IPS DF 19.7 (cell line): ENCODE measurements around the gene CCDC18.
"Not testable (repeated sequence)": the region's sequence is repeated elsewhere in the genome, so short reads cannot be mapped to it uniquely, and the experiment has no call there.

Experiments used
- DNase-seq: peaks from one replicate; pipeline ENCODE4 v3.0.0-alpha.2; 2013; ENCODE audit warnings: low read depth, low spot score

Gene CCDC18

GRCh38 chr1:93180723-93181613, at the start of gene CCDC18:
Gene CCDC18, plus strand, starts transcription at chr1:93180724. Its CDS starts 2,638 bp downstream, at chr1:93183362.
- DNase-seq, result no peak

DNA sequence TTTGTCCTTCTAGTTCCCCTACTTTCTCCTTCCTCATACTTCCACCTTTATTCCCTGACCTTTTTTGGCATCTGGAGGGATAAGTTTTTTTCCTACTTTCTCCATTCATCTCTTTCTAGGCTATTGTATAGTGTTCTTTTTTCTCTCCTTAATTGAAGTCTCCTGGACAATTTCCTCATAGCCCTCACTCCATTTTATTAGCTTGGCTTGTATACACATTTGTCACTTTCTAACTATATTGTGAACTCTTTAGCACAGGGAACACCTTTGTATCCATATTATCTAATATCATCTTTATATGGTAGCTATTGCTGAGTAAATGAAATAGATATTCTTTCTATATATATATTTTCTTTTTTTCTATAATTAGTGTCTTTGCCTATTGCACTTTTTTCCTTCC, 47.9 kb upstream of the CCDC18 start:
- DNase-seq, result no peak

- DNase-seq, result no peak
Observed at GRCh38 chr1:93136445-93136844, 44.1 kb upstream of the CCDC18 start.

DNA sequence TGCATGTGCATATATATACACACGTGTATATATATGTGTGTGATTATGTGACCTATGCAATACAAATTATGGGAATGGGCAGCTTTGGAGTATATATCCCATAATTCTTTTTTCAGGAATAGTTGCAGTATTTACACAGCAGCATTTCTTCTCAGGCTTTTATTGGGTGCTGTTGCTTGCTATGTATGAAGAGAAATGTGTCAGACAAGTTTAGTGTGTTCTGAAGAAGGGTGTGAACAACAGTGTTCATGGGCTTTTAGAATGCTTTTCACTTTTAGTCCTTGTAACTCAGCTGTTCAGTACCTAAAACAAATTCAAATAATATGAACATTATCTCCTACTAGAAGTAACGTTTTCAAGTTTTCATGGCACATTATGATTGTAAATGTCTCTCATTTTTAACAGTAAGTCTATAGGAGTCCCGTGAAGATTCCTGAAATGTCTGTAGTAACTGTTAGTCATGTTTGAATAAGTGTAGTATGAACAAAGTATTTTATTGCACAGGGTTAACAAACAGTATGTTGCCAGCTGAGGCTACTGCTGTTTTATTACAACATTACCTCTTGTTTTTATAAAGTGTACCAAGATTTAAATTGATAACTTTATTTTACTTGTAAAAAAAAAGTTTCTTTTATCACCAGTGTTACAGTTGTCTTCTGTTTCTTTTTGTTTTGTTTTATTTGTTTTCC, 42.8 kb upstream of the CCDC18 start:
- no peak for DNase-seq

GRCh38 chr1:93140106-93140505, 40.4 kb upstream of the CCDC18 start:
- no peak for DNase-seq

DNA sequence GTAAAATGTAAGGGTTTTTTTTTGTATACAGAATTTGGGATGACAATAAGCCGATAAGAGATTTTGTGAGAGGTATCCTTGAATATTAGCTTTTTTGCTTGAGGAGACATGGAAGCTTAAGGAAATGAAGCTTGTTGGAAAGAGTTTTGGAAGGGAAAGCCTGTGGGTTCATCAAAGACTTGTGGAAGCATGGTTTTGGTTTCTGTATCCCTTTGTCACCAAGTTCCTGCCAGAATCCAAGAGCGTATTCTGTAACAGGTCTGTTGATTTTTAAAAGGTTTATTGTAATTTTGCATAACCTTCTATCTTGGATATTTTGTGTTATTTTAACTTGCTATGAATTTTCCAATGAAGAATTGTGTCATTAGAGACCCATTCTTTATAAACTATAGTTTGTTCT, 38.4 kb upstream of the CCDC18 start:
- no peak for DNase-seq

- DNase-seq, result no peak
Observed at GRCh38 chr1:93143136-93143535, 37.4 kb upstream of the CCDC18 start.

DNA sequence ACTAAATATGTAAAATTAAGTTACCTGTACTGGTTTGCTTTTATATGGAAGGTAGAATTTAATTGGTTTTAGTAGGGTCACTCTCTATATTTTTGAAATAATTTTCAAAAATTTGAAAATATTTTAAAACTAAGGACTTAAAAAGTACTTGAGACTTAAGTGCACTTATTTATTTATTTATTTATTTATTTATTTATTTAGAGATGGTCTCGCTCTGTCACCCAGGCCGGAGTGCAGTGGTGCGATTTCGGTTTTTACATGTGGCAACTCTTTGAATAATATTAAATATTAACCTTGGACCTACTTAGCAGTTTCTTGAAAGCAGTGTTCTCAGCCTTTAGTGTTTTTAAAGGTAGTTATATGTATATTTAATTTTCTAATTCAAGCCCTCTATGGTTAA, 36.8 kb upstream of the CCDC18 start:
- DNase-seq, result no peak

DNA sequence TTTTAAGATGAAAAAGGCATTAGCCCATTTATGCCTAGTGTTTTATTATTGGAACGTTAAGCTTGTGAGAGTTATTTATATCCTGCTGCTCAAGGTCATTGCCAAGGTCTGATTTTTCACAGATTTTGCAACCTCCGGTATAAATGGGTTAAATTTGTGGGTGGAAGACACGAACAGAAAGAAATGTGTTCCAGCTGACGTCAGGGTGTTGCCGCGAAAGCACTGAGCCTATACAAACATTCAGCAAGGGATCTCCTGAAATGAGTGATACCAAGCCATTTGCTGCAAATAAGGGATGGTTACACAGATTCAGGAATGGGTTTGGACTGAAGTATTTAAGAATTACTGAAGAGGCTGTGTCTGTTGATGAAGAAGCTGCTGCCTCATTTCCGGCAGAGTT, 32.5 kb upstream of the CCDC18 start:
- DNase-seq, result no peak

- DNase-seq, result no peak
Observed at GRCh38 chr1:93150729-93151128, 29.8 kb upstream of the CCDC18 start.

DNA sequence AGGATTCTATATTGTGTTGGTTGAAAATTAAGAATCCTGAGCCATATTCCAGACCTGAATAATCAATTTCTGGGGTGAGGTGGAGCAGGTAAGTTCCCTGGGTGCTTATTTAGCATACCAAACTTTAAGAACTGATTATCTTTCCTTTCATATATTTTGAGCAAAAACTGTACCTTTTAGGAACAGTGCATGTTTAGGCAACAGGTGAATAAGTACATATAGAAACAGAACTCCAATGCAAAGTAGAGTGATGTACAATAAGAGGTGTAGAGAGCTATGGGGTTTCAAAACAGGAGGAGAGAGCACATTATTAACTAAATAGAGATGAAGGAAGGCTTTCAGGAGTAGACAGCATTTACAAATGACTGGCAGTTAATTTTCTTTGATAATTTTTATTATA, 29.1 kb upstream of the CCDC18 start:
- DNase-seq, result no peak

- no peak for DNase-seq
Observed at GRCh38 chr1:93152835-93153234, 27.7 kb upstream of the CCDC18 start.

- DNase-seq, result no peak
Observed at GRCh38 chr1:93154898-93155297, 25.6 kb upstream of the CCDC18 start.

GRCh38 chr1:93155335-93155734, 25.2 kb upstream of the CCDC18 start:
- no peak for DNase-seq

DNA sequence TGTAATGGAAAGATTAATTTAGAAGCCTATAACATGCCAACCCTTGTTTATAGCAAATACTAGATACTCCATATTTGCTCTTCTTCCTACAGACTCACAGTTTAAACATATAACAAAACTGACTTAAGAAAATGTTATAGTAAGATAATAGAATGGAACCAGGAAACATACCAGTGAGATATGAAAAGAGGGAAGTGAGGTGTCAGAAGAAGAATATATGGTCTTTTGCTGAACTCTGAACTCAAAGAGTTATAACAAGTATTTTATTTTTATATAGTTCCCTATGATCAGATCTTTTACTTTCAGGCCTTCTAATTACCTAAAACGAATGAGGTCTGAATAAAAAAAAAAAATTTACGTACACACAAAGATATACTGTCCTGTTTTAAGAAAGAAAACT, 21.2 kb upstream of the CCDC18 start:
- no peak for DNase-seq

DNA sequence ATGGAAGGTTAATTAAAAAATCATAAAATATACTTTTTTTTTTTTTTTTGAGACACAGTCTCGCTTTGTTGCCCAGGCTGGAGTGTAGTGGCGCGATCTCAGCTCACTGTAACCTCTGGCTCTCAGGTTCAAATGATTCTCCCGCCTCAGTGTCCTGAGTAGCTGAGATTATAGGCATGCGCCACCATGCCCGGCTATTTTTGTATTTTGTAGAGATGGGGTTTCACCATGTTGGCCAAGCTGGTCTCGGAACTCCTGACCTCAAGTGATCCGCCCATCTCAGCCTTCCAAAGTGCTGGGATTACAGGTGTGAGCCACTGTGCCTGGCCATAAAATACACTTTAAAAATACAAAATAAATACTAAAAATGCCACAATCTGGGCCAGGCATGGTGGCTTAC, 17.2 kb upstream of the CCDC18 start:
- DNase-seq, result not testable (repeated sequence)

- no peak for DNase-seq
Observed at GRCh38 chr1:93164816-93165215, 15.7 kb upstream of the CCDC18 start.

DNA sequence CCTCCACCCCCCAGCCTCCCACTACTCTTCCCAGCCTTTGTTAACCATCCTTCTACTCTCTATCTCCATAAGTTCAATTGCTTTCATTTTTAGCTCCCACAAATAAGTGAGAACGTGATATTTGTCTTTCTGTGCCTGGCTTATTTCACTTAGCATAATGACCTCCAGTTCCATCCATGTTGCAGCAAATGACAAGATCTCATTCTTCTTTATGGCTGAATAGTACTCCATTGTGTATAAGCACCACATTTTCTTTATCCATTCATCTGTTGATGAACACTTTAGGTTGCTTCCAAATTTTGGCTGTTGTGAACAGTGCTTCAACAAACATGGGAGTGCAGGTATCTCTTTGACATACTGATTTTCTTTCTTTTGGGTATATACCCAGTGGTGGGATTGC, 14.6 kb upstream of the CCDC18 start:
- not testable (repeated sequence) for DNase-seq

GRCh38 chr1:93167006-93167405, 13.5 kb upstream of the CCDC18 start:
- DNase-seq, result no peak

DNA sequence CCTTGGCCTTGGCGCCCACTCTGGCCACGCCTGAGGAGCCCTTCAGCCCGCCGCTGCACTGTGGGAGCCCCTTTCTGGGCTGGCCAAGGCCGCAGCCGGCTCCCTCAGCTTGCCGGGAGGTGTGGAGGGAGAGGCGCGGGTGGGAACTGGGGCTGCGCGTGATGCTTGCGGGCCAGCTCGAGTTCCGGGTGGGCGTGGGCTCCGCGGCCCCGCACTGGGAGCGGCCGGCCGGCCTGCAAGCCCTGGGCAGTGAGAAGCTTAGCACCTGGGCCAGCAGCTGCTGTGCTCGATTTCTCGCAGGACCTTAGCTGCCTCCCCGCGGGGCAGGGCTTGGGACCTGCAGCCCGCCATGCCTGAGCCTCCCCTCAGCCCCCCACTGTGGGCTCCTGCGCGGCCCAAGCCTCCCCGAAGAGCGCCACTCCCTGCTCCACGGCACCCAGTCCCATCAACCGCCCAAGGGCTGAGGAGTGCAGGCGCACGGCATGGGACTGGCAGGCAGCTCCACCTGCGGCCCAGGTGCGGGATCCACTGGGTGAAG, 10.3 kb upstream of the CCDC18 start:
- DNase-seq, result not testable (repeated sequence)

- DNase-seq, result no peak
Observed at GRCh38 chr1:93171549-93172034, 8.9 kb upstream of the CCDC18 start.

DNA sequence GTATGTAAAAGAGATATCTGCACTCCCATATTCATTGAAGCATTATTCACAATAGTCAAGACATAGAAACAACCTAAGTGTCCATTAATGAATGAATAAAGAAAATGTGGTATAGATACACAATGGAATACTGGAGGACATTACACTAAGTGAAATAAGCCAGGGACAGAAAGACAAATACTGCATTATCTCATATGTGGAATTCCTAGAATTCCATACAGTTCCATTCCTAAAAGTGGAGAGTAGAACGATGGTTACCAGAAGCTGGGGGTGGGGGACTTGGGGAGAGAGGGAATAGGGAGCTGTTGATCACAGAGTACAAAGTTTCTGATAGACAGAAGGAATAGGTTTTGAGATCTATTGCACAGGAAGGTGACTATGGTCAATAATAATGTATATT, 7.7 kb upstream of the CCDC18 start:
- DNase-seq, result no peak

- not testable (repeated sequence) for DNase-seq
Observed at GRCh38 chr1:93174638-93175037, 5.9 kb upstream of the CCDC18 start.
